Mesendoderm (in vitro differentiated cells): ENCODE measurements around the gene DDX11.
"Not testable (repeated sequence)": the region's sequence is repeated elsewhere in the genome, so short reads cannot be mapped to it uniquely, and the experiment has no call there.

Experiments used
- DNase-seq: peaks from one replicate; pipeline ENCODE4 v3.0.0; 2013
- H2AK5ac ChIP-seq: 2 replicates; pipeline ENCODE4 v1.6.1; 2013; ENCODE audit warnings: low read length, inconsistent platforms
- H2BK120ac ChIP-seq: 2 replicates; pipeline ENCODE4 v1.6.1; 2013; ENCODE audit warnings: low read depth, mild to moderate bottlenecking, low read length, moderate library complexity, mixed read lengths
- H2BK15ac ChIP-seq: replicated peaks from 2 replicates; pipeline ENCODE4 v1.6.1; 2013; ENCODE audit warnings: low read depth, mild to moderate bottlenecking, moderate library complexity
- H2BK5ac ChIP-seq: 2 replicates; pipeline ENCODE4 v1.6.1; 2013; ENCODE audit warnings: low read length, inconsistent platforms
- H3K18ac ChIP-seq: 2 replicates; pipeline ENCODE4 v1.6.1; 2013; ENCODE audit warnings: mild to moderate bottlenecking, low read length, mixed read lengths
- H3K23ac ChIP-seq: one replicate; pipeline ENCODE4 v1.6.1; 2013; ENCODE audit warnings: low read length
- H3K27ac ChIP-seq: 2 replicates; pipeline ENCODE4 v1.5.1; 2013; ENCODE audit warnings: low read depth, mild to moderate bottlenecking, inconsistent platforms, low read length, moderate library complexity
- H3K27me3 ChIP-seq: 2 replicates; pipeline ENCODE4 v1.6.1; 2013; ENCODE audit warnings: low read length, control low read depth, mild to moderate bottlenecking, inconsistent platforms; ENCODE audit not compliant: insufficient read depth, poor library complexity
- H3K36me3 ChIP-seq: 2 replicates; pipeline ENCODE4 v1.6.1; 2013; ENCODE audit warnings: low read length, inconsistent platforms; ENCODE audit not compliant: control insufficient read depth, insufficient read depth
- H3K4ac ChIP-seq: one replicate; pipeline ENCODE4 v1.6.1; 2013; ENCODE audit warnings: low read depth, mild to moderate bottlenecking, low read length, moderate library complexity
- H3K4me1 ChIP-seq: 2 replicates; pipeline ENCODE4 v1.6.1; 2013; ENCODE audit warnings: low read depth, low read length, inconsistent platforms; ENCODE audit not compliant: control insufficient read depth
- H3K4me2 ChIP-seq: 2 replicates; pipeline ENCODE4 v1.6.1; 2013; ENCODE audit warnings: low read length
- H3K4me3 ChIP-seq: 2 replicates; pipeline ENCODE4 v1.5.1; 2013; ENCODE audit warnings: mild to moderate bottlenecking, low read length
- H3K56ac ChIP-seq: one replicate; pipeline ENCODE4 v1.6.1; 2013; ENCODE audit warnings: low read length
- H3K79me1 ChIP-seq: 2 replicates; pipeline ENCODE4 v1.6.1; 2013; ENCODE audit warnings: low read length, inconsistent platforms
- H3K79me2 ChIP-seq: 2 replicates; pipeline ENCODE4 v1.6.1; 2013; ENCODE audit warnings: mild to moderate bottlenecking, low read length; ENCODE audit not compliant: control insufficient read depth, insufficient read depth
- H3K9ac ChIP-seq: 2 replicates; pipeline ENCODE4 v1.6.1; 2013; ENCODE audit warnings: low read length, inconsistent platforms
- H4K5ac ChIP-seq: one replicate; pipeline ENCODE4 v1.6.1; 2013; ENCODE audit warnings: low read length
- H4K8ac ChIP-seq: one replicate; pipeline ENCODE4 v1.6.1; 2013; ENCODE audit warnings: low read depth, mild to moderate bottlenecking, control low read depth, low read length, moderate library complexity
- WGBS: extraction: QIAGEN DNeasy Blood & Tissue Kit; methylation state at CpG from one replicate; pipeline ENCODE4 v1.1.7; 2013; ENCODE audit warnings: low lambda C conversion rate, missing lambda C conversion rate; ENCODE audit not compliant: insufficient coverage; ENCODE audit errors: extremely low coverage; 5-methylcytosine and 5-hydroxymethylcytosine counted together

The DDX11 gene

GRCh38 chr12:31096251-31097065 is 22.8 kb downstream of the DDX11 start:
- H4K5ac ChIP-seq, DNase-seq, H3K36me3 ChIP-seq, H2BK15ac ChIP-seq, H3K18ac ChIP-seq, H3K56ac ChIP-seq, H2AK5ac ChIP-seq, H3K4me3 ChIP-seq, H3K79me2 ChIP-seq, H3K4me1 ChIP-seq, H3K9ac ChIP-seq, H3K4ac ChIP-seq, H3K23ac ChIP-seq, H3K27me3 ChIP-seq, H2BK120ac ChIP-seq, H3K4me2 ChIP-seq, H4K8ac ChIP-seq, H2BK5ac ChIP-seq, H3K79me1 ChIP-seq, H3K27ac ChIP-seq: not testable (repeated sequence)
- no CpG with 5 or more reads among the region's 19 CpGs for WGBS

- not testable (repeated sequence) for DNase-seq
Measured at GRCh38 chr12:31097819-31098218, 24.2 kb downstream of the DDX11 start.

GRCh38 chr12:31098363-31098762 is 24.7 kb downstream of the DDX11 start:
- H3K27ac ChIP-seq, H4K8ac ChIP-seq, H3K18ac ChIP-seq, H3K23ac ChIP-seq, H3K9ac ChIP-seq, H2AK5ac ChIP-seq, H3K27me3 ChIP-seq, H3K4me1 ChIP-seq, H3K79me1 ChIP-seq, H2BK5ac ChIP-seq, H2BK15ac ChIP-seq, H3K4ac ChIP-seq, H4K5ac ChIP-seq, H3K79me2 ChIP-seq, H3K4me3 ChIP-seq, H3K56ac ChIP-seq, H3K36me3 ChIP-seq, H2BK120ac ChIP-seq, H3K4me2 ChIP-seq, DNase-seq: not testable (repeated sequence)
- no CpG with 5 or more reads among the region's 5 CpGs for WGBS

More at GRCh38 chr12:31097819-31098218, 24.2 kb downstream of the DDX11 start:
- H3K4me2 ChIP-seq, H3K4me3 ChIP-seq, H3K79me2 ChIP-seq, H4K8ac ChIP-seq, H2BK120ac ChIP-seq, H3K56ac ChIP-seq, H3K79me1 ChIP-seq, H3K4me1 ChIP-seq, H2BK15ac ChIP-seq, H3K27me3 ChIP-seq, H3K4ac ChIP-seq, H3K23ac ChIP-seq, H2AK5ac ChIP-seq, H3K27ac ChIP-seq, H2BK5ac ChIP-seq, H3K36me3 ChIP-seq, H4K5ac ChIP-seq, H3K18ac ChIP-seq, H3K9ac ChIP-seq: not testable (repeated sequence)
- WGBS: no CpG with 5 or more reads among the region's 8 CpGs

GRCh38 chr12:31098771-31099170 is 25.1 kb downstream of the DDX11 start:
- not testable (repeated sequence) for H2BK5ac ChIP-seq, H3K4ac ChIP-seq, H3K9ac ChIP-seq, H3K4me1 ChIP-seq, H2BK120ac ChIP-seq, H4K5ac ChIP-seq, H2AK5ac ChIP-seq, H3K4me2 ChIP-seq, H3K79me2 ChIP-seq, H3K79me1 ChIP-seq, H3K27ac ChIP-seq, H2BK15ac ChIP-seq, H3K4me3 ChIP-seq, H3K56ac ChIP-seq, H3K27me3 ChIP-seq, H3K18ac ChIP-seq, H3K23ac ChIP-seq, H4K8ac ChIP-seq, DNase-seq, H3K36me3 ChIP-seq
- WGBS: no CpG with 5 or more reads among the region's 9 CpGs

- H2BK5ac ChIP-seq, H3K9ac ChIP-seq, H4K5ac ChIP-seq, H3K23ac ChIP-seq, H3K18ac ChIP-seq, DNase-seq, H3K27me3 ChIP-seq, H4K8ac ChIP-seq, H2BK15ac ChIP-seq, H2BK120ac ChIP-seq, H3K4me2 ChIP-seq, H3K4me1 ChIP-seq, H3K79me2 ChIP-seq, H2AK5ac ChIP-seq, H3K79me1 ChIP-seq, H3K36me3 ChIP-seq, H3K56ac ChIP-seq, H3K4me3 ChIP-seq, H3K4ac ChIP-seq, H3K27ac ChIP-seq: not testable (repeated sequence)
- WGBS: no CpG with 5 or more reads among the region's 2 CpGs
Measured at GRCh38 chr12:31099434-31099833, 25.8 kb downstream of the DDX11 start.
